OCI-LY3 (cell line): ENCODE measurements around the gene GFI1B.

ENCODE experiments used
- H2AFZ ChIP-seq: fragments of 200-600, 300-600 bp; shearing (Covaris generic); 2 replicates; pipeline ENCODE4 v1.6.0; 2014; ENCODE audit warnings: antibody characterized with exemption, low read depth, low read length
- H3K27ac ChIP-seq: fragments of 200-600, 300-600 bp; sonication (generic); 2 replicates; pipeline ENCODE4 v1.5.1; 2014; ENCODE audit warnings: mild to moderate bottlenecking, low read length, moderate library complexity, mixed read lengths
- H3K27me3 ChIP-seq: fragments of 200-600, 300-600 bp; sonication (generic); 2 replicates; pipeline ENCODE4 v1.6.1; 2014; ENCODE audit warnings: low read depth, low read length, mixed read lengths
- H3K36me3 ChIP-seq: fragments of 200-600, 300-600 bp; sonication (generic); replicated peaks from 2 replicates; pipeline ENCODE3; 2014; ENCODE audit warnings: low read depth, low read length, mixed read lengths
- H3K4me1 ChIP-seq: fragments of 300-600, 200-600 bp; sonication (generic); 2 replicates; pipeline ENCODE4 v1.6.1; 2014; ENCODE audit warnings: low read length, mixed read lengths
- H3K4me2 ChIP-seq: fragments of 200-600, 300-600 bp; sonication (generic); 2 replicates; pipeline ENCODE4 v1.6.1; 2014; ENCODE audit warnings: low read length, mixed read lengths
- H3K4me3 ChIP-seq: fragments of 300-600, 200-600 bp; sonication (generic); 2 replicates; pipeline ENCODE4 v1.5.1; 2014; ENCODE audit warnings: antibody characterized with exemption, mild to moderate bottlenecking, low read length, moderate library complexity
- H3K79me2 ChIP-seq: fragments of 300-600, 200-600 bp; shearing (Covaris generic); 2 replicates; pipeline ENCODE4 v1.6.1; 2014; ENCODE audit warnings: mild to moderate bottlenecking, low read length, mixed read lengths
- H3K9ac ChIP-seq: fragments of 300-600, 200-600 bp; shearing (Covaris generic); 2 replicates; pipeline ENCODE4 v1.6.0; 2014; ENCODE audit warnings: mild to moderate bottlenecking, low read length, moderate library complexity
- H3K9me3 ChIP-seq: fragments of 200-600, 300-600 bp; shearing (Covaris generic); 2 replicates; pipeline ENCODE4 v1.6.1; 2014; ENCODE audit warnings: low read length, mixed read lengths; ENCODE audit not compliant: insufficient read depth
- H4K20me1 ChIP-seq: fragments of 200-600, 300-600 bp; sonication (generic); 2 replicates; pipeline ENCODE4 v1.6.1; 2016; ENCODE audit warnings: low read length, mixed read lengths; ENCODE audit not compliant: insufficient read depth
- CTCF ChIP-seq: fragments of 200-600, 300-600 bp; sonication (generic); IDR thresholded peaks from 2 replicates; pipeline ENCODE4 v1.5.1; 2014; ENCODE audit warnings: antibody characterized with exemption, low read length, low read depth
- EZH2phosphoT487 ChIP-seq: fragments of 200-600 bp; shearing (Covaris generic); IDR thresholded peaks from 2 replicates; pipeline ENCODE4 v1.6.1; 2018; ENCODE audit warnings: antibody characterized with exemption, mixed run types, low read depth

GFI1B gene

DNA sequence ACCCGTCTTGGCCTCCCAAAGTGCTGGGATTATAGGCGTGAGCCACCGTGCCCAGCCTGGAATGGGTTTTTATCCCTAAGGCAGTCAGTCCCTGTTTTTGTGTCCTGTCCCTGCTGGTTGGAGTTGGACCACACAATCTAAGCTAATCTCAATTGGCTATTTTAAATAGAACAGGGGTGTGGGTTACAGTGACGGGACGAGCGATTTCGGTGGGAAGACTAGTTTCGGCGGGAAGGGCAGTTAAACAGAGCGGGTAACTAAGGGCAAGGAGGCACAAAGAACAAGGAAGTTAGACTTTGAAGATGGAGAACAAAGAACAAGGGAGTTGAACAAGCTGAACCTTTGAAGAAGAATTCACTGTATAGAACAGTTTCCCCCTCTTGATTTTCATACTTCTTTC, 53.7 kb downstream of the GFI1B start:
- Histone ChIP-seq H3K4me3 (peak overlapping the region; percentile 92; the same call in 1 of the 2 replicates), H3K27ac (no peak overlapping the region), H3K9me3 (0 out of 2 replicates have a peak, but pooled peaks cover 6% of the 10 kb centered on the region), H3K9ac (no peak overlapping the region), H3K4me1 (peaks cover 19% of the 10 kb centered on the region), H2AFZ (no peak overlapping the region), H3K79me2 (peaks cover 74% of the 10 kb centered on the region), H3K4me2 (peak overlapping the region; percentile 60; the same call in 1 of the 2 replicates), H3K27me3 (no peaks in the 10 kb centered on the region), H4K20me1 (peaks cover 31% of the 10 kb centered on the region), H3K36me3 (peaks cover 33% of the 10 kb centered on the region)
- TF ChIP-seq EZH2phosphoT487 (no peak), CTCF (no peak)

GRCh38 chr9:133035669-133036068, 57.2 kb downstream of the GFI1B start:
- Histone ChIP-seq H3K27ac (no peak overlapping the region), H3K4me2 (no peak overlapping the region), H3K36me3 (peaks cover 41% of the 10 kb centered on the region), H3K9me3 (0 out of 2 replicates have a peak, but pooled peaks cover 6% of the 10 kb centered on the region), H4K20me1 (peaks cover 55% of the 10 kb centered on the region), H3K4me3 (no peak overlapping the region), H3K27me3 (no peaks in the 10 kb centered on the region), H2AFZ (no peak overlapping the region), H3K79me2 (peaks cover 95% of the 10 kb centered on the region), H3K9ac (no peak overlapping the region), H3K4me1 (peaks cover 13% of the 10 kb centered on the region)
- TF ChIP-seq CTCF (no peak), EZH2phosphoT487 (no peak)

- peaks cover 61% of the 10 kb centered on the region for H4K20me1 ChIP-seq
- no peak overlapping the region for H3K27ac ChIP-seq
Observed at GRCh38 chr9:133037775-133038515, 59.5 kb downstream of the GFI1B start.

More at GRCh38 chr9:133037775-133038515, 59.5 kb downstream of the GFI1B start:
- no peak overlapping the region for H3K4me3 ChIP-seq
- H2AFZ ChIP-seq: no peak overlapping the region
- H3K36me3 ChIP-seq: peaks cover 35% of the 10 kb centered on the region
- no peaks in the 10 kb centered on the region for H3K4me1 ChIP-seq
- H3K27me3 ChIP-seq: no peaks in the 10 kb centered on the region
- TF ChIP-seq EZH2phosphoT487 (no peak), CTCF (no peak)
- no peaks in the 10 kb centered on the region for H3K9me3 ChIP-seq
- H3K9ac ChIP-seq: no peak overlapping the region
- H3K79me2 ChIP-seq: peaks cover 79% of the 10 kb centered on the region
- no peak overlapping the region for H3K4me2 ChIP-seq
